ENCODE measurements around the gene DGUOK.

GRCh38 chr2:73904952-73905351 lies 21.7 kb upstream of the DGUOK start:
- TF ChIP-seq, protein P1, sequence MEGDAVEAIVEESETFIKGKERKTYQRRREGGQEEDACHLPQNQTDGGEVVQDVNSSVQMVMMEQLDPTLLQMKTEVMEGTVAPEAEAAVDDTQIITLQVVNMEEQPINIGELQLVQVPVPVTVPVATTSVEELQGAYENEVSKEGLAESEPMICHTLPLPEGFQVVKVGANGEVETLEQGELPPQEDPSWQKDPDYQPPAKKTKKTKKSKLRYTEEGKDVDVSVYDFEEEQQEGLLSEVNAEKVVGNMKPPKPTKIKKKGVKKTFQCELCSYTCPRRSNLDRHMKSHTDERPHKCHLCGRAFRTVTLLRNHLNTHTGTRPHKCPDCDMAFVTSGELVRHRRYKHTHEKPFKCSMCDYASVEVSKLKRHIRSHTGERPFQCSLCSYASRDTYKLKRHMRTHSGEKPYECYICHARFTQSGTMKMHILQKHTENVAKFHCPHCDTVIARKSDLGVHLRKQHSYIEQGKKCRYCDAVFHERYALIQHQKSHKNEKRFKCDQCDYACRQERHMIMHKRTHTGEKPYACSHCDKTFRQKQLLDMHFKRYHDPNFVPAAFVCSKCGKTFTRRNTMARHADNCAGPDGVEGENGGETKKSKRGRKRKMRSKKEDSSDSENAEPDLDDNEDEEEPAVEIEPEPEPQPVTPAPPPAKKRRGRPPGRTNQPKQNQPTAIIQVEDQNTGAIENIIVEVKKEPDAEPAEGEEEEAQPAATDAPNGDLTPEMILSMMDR (IDR thresholded peaks at IDR 0.05; ENCODE audit: low read depth, low read length) = no peak
- no peak for TF ChIP-seq EZH2phosphoT487 (IDR thresholded peaks at IDR 0.05; ENCODE audit: low read depth)

All from OCI-LY3 (cell line).